Activated CD8-positive, alpha-beta memory T cell treated with anti-CD3 and anti-CD28 coated beads for 24 hours (primary cell): ENCODE measurements around the gene EEF1E1.

Experiments
- DNase-seq: peaks from one replicate; pipeline ENCODE4 v3.0.0-alpha.2; 2020

The EEF1E1 gene

GRCh38 chr6:8102122-8102958 lies at the start of gene EEF1E1:
Gene EEF1E1 (minus strand): TSS chr6:8102548. CDS start chr6:8102521, 27 bp downstream.
- DNase-seq: peak; percentile 99

DNA sequence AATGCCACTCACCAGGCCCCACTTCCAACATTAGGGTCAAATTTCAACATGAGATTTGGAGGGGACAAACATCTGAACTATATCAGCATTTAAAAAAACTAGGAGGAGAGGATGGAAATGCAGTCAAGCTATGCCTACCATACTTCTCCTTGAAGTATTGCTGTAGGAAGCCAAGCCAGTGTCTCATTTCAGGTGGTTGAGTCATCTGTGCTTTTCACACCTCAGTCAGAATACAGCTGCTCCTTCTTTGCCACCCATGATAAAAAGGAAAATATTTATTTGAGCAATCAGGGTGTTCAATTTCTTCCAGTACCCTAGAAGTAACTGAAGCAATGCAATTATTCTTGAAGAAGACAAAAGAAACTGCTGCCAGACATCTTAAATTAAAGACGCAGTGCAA lies 47.0 kb upstream of the EEF1E1 start:
- no peak for DNase-seq

DNA sequence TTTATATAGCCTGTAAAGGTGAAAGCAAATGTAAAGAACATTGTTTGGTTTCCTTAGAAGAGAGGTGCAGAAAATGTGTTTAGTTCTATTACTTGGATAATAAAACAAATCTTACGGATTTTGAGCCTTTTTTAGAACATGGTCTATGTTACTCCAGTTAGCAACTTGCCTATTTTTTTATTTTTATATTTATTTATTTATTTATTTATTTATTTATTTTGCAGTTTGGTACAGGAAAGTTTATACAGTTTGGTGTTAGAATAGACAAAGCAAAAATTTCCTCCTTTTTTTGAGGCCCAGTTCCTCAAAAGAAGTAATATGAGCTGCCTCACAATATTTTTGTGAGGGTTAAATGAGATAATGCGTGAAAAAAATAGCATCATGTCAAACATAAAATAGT lies 41.6 kb upstream of the EEF1E1 start:
- DNase-seq: no peak

GRCh38 chr6:8139451-8139850 lies 37.1 kb upstream of the EEF1E1 start:
- DNase-seq: no peak

- no peak for DNase-seq
Measured at GRCh38 chr6:8137529-8137939, 35.2 kb upstream of the EEF1E1 start.

- DNase-seq: no peak
Measured at GRCh38 chr6:8135276-8135675, 32.9 kb upstream of the EEF1E1 start.

- DNase-seq: no peak
Measured at GRCh38 chr6:8132130-8132529, 29.8 kb upstream of the EEF1E1 start.

- peak; percentile 59 for DNase-seq
Measured at GRCh38 chr6:8131265-8131897, 29.0 kb upstream of the EEF1E1 start.

- DNase-seq: no peak
Measured at GRCh38 chr6:8130399-8130798, 28.1 kb upstream of the EEF1E1 start.

DNA sequence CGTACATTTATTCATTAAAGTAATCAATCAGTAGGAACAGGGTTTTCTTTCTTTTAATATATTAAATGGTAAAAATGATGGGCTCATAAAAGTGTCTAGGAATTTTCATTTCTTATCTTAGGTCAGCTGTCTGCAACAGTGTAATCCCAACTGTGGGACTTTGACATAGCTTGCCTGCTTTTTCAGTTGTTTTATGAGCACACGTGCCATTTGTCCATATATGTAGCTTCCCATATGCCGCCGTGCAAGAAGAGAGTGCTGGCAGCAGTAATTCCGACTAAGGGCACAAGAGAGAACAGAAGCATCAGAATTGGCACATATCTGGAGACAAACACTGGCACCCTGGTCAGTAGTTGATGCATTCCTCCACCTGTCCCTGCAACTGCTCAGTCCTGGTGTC lies 20.9 kb upstream of the EEF1E1 start:
- no peak for DNase-seq

- DNase-seq: no peak
Measured at GRCh38 chr6:8114956-8115355, 12.6 kb upstream of the EEF1E1 start.

GRCh38 chr6:8113131-8113654 lies 10.8 kb upstream of the EEF1E1 start:
- DNase-seq: no peak

- DNase-seq: no peak
Measured at GRCh38 chr6:8110725-8111124, 8.4 kb upstream of the EEF1E1 start.

DNA sequence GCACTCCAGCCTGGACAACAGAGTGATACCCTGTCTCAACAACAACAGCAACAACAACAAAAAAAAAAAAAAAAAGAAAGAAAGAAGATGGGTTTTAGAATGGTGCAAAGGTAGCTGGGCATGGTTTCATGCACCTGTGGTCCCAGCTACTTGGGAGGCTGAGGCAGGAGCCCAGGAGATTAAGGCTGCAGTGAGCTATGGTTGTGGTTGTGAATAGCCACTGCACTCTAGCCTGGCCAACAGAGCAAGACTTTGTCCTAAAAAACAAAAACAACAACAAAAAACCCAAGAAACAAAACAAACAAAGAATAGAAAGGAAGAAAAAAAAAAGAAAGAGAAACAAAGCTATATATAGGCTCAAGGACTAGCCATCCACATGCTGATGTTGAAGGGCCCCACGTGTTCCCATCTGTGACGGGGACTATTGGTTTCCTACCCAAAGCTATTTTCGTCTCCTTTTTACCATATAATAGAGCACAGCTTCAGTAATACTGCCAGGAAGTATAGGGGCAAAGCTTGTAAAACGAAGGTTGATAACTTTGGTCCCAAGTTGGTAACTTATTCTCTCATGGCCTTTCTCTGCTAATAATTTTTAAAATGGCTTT lies 7.9 kb upstream of the EEF1E1 start:
- DNase-seq: no peak

- no peak for DNase-seq
Measured at GRCh38 chr6:8108759-8109539, 6.6 kb upstream of the EEF1E1 start.

DNA sequence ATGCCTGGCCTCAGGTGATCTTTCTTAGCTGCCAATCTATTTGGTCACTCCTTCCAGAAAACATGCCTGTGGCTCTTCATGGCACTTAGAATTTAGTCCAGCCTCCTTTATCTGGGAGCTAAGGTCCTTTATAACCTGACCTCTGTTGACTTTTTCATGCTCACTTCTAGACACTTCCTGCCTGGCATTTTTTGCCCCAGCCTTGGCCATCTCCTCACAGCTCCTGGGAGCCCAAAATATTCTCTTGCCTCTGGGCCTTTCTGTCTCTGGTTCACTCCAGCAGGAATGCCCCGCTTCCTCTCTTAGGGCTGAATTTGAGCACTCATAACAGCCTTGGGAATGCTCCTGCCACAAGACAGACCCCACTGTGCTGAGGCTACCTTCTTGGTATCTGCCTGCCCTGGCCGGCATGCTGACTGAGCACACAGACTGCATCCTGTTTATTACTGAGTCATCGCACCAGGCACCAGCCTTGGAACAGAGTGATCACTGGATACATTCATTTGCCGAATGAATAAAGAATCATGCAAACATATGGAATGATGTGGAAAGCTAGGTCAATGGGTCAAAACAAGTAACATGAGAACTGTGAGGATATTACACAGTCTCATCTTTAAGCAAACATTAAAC lies 5.8 kb upstream of the EEF1E1 start:
- no peak for DNase-seq

GRCh38 chr6:8105791-8106190 lies 3.4 kb upstream of the EEF1E1 start:
- DNase-seq: no peak

DNA sequence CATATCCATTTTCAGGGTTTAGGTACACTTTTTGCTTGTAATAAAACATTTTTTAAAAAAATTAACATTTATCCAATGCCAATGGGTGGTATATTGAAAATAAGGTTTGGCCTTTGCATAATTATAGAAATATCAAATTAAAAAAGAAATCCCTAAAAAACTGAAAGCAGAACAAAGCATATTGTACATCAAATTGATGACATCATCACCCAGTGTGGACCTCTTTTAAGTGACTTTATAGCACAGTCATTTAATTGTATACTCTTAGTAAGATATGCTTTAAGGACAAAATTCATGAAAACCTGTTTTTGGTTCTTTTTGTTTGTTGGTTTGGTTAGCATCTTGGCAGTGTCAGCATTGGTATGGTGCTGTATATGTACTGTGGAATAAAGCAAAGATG lies 1.4 kb upstream of the EEF1E1 start:
- no peak for DNase-seq

- DNase-seq: no peak
Measured at GRCh38 chr6:8100159-8100854, 2.0 kb downstream of the EEF1E1 start.

DNA sequence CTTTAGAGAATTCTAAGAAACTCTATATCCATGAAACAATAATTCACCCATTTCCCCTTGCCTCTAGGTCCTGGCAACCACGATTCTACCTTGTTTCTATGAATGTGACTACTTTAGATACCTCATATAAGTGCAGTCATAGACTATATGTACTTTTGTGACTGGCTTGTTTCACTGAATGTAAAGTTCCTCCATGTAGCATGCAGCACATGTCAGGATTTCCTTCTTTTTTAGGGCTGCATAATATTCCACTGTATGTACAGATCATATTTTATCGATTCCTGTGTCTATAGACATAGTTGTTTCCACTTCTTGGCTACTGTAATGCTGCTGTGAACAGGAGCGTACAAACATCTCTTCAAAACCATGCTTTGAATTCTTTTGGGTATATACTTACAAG lies 11.7 kb downstream of the EEF1E1 start:
- no peak for DNase-seq

GRCh38 chr6:8088886-8089285 lies 13.5 kb downstream of the EEF1E1 start:
- DNase-seq: no peak
